AG09309 (cell line): ENCODE results near the gene SEPTIN1.

ENCODE experiments used
- DNase-seq: peaks from one replicate; pipeline ENCODE4 v3.0.0-alpha.2; 2010; ENCODE audit warnings: low read depth
- H3K4me3 ChIP-seq: 2 replicates; pipeline ENCODE4 v1.5.1; 2011; ENCODE audit warnings: mild to moderate bottlenecking, low read depth, low read length, moderate library complexity; ENCODE audit not compliant: control insufficient read depth
- TF ChIP-seq, protein P1 (sequence below): IDR thresholded peaks from 2 replicates; pipeline ENCODE4 v1.5.1; 2011; ENCODE audit warnings: mild to moderate bottlenecking, low read depth, low read length, inconsistent platforms; ENCODE audit not compliant: insufficient read depth, control insufficient read depth; ENCODE audit errors: missing control alignments

The SEPTIN1 gene

GRCh38 chr16:30353438-30354129 is 28.8 kb downstream of the SEPTIN1 start:
- no peak for DNase-seq
- H3K4me3 ChIP-seq, result peak overlapping the region; percentile 60
- TF ChIP-seq, protein P1, sequence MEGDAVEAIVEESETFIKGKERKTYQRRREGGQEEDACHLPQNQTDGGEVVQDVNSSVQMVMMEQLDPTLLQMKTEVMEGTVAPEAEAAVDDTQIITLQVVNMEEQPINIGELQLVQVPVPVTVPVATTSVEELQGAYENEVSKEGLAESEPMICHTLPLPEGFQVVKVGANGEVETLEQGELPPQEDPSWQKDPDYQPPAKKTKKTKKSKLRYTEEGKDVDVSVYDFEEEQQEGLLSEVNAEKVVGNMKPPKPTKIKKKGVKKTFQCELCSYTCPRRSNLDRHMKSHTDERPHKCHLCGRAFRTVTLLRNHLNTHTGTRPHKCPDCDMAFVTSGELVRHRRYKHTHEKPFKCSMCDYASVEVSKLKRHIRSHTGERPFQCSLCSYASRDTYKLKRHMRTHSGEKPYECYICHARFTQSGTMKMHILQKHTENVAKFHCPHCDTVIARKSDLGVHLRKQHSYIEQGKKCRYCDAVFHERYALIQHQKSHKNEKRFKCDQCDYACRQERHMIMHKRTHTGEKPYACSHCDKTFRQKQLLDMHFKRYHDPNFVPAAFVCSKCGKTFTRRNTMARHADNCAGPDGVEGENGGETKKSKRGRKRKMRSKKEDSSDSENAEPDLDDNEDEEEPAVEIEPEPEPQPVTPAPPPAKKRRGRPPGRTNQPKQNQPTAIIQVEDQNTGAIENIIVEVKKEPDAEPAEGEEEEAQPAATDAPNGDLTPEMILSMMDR, result no peak

GRCh38 chr16:30352488-30353401 is 29.6 kb downstream of the SEPTIN1 start:
- DNase-seq, result no peak
- TF ChIP-seq, protein P1, result no peak
- H3K4me3 ChIP-seq, result no peak overlapping the region

DNA sequence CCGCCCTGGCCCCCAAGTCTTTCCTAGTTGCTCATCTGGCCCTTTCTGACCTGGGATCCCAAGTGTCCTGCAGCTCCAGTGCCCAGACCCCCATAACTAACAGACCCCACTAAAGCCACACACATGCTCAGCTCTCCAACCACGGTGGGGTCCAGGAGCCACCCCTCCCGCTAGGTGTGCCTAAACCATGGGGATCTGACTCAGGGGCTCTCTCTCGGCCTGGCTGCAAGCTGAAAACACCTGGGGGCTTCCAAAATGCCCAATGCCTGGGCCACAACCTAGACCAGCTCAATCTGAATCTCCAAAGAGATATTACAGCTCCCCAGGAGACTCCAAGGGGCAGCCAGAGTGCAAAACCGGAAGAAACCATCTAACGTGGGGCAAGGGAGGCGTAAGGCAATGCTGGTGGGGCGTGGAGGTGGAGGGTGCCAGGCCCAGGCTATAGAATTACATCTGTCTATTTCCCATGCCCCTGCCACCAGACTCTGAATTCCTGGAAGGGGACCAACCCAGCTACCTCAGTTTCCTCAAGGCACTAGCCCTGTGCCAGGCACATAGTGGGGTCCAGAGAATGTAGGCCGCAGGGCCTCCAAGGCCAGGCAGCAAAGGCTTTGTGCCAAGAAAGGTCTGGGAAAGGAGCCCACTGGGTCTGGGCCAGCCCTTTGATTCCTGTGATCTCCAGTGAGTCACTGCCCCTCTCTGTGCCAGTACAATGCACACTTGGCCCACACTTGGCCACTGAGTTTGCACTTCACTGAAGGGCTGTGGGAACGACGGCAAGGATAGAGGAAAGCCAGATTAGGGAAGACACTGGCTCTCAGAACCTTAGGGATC is 30.6 kb downstream of the SEPTIN1 start:
- no peak overlapping the region for H3K4me3 ChIP-seq
- TF ChIP-seq, protein P1, result no peak
- peak; percentile 72 for DNase-seq

- H3K4me3 ChIP-seq, result no peak overlapping the region
- TF ChIP-seq, protein P1, result no peak
- DNase-seq, result no peak
Observed at GRCh38 chr16:30351001-30351441, 31.3 kb downstream of the SEPTIN1 start.

DNA sequence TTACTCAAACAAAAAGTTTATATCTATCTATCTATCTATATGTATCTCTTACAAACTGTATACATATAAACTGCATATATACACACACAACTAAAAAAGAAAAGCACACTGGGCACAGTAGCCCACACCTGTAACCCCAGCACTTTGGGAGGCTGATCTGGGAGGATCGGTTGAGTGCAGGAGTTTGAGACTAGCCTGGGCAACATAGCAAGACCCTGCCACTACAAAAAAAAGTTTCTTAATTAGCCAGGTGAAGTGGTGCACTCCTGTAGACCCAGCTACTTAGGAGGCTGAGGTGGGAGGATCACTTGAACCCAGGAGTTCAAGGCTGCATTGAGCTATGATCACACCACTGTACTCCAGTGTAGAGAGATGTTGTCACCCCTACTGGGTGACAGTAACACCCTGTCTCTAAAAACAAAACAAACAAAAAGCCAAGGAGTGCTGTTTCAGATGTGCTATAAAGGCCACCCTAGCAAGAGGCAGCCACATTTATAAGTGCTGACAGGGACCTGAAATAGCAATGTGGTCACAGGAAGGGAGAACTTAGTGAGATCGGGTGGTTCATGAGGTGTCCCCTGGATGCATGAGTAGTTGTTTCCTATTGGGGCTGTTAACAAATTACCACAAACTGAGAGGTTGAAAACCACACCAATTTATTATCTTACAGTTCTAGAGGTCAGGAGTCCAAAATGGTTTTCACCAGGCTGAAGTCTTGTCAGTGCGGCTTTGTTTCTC is 32.1 kb downstream of the SEPTIN1 start:
- TF ChIP-seq, protein P1, result no peak
- no peak for DNase-seq
- H3K4me3 ChIP-seq, result no peak overlapping the region
